MM.1S (cell line): Measurements from ENCODE around the gene RC3H2.

Experiments
- EZH2 ChIP-seq: fragments of 300-600 bp; sonication (generic); optimal IDR thresholded peaks from 2 replicates; pipeline ENCODE3; 2017; ENCODE audit warnings: low read depth, mild to moderate bottlenecking, antibody characterized with exemption, low read length, mixed read lengths
- EZH2phosphoT487 ChIP-seq: fragments of 300-600 bp; sonication (generic); IDR thresholded peaks from 2 replicates; pipeline ENCODE4 v1.6.1; 2018; ENCODE audit warnings: antibody characterized with exemption, low read length
- TF ChIP-seq, protein P1 (sequence below): fragments of 300-600 bp; sonication (generic); IDR thresholded peaks from 2 replicates; pipeline ENCODE4 v1.5.1; 2016; ENCODE audit warnings: antibody characterized with exemption, low read length, mixed read lengths

DNA sequence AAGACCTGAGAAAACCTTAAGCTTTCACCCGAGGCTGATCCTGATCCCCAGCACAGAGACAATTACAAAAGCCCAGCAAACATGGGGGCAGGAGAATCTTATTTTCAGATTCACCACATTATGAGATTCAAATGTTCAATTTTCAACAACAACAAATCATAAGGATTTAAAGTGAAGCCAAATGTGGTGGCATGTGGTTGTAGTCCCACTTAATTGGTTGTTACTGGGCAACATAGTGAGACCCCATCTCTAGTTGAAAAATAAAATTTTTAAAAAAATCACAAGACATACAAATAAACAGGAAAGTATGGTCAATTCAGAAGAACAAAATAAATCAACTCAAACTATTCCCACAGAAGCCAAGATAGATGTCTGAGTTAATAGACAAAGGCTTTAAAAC is 31.7 kb upstream of the RC3H2 start:
- TF ChIP-seq, protein P1, sequence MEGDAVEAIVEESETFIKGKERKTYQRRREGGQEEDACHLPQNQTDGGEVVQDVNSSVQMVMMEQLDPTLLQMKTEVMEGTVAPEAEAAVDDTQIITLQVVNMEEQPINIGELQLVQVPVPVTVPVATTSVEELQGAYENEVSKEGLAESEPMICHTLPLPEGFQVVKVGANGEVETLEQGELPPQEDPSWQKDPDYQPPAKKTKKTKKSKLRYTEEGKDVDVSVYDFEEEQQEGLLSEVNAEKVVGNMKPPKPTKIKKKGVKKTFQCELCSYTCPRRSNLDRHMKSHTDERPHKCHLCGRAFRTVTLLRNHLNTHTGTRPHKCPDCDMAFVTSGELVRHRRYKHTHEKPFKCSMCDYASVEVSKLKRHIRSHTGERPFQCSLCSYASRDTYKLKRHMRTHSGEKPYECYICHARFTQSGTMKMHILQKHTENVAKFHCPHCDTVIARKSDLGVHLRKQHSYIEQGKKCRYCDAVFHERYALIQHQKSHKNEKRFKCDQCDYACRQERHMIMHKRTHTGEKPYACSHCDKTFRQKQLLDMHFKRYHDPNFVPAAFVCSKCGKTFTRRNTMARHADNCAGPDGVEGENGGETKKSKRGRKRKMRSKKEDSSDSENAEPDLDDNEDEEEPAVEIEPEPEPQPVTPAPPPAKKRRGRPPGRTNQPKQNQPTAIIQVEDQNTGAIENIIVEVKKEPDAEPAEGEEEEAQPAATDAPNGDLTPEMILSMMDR, result no peak
- TF ChIP-seq EZH2 (no peak), EZH2phosphoT487 (no peak)
